ENCODE data around the gene PMAIP1. TPM values are rescaled to one million over a fixed set of nuclear protein-coding genes. Genes with fewer than 3 reads are reported as not detected.

PMAIP1 gene
- total RNA-seq, 2 experiments from 2014 or later, result 97.6 to 104 TPM

DNA sequence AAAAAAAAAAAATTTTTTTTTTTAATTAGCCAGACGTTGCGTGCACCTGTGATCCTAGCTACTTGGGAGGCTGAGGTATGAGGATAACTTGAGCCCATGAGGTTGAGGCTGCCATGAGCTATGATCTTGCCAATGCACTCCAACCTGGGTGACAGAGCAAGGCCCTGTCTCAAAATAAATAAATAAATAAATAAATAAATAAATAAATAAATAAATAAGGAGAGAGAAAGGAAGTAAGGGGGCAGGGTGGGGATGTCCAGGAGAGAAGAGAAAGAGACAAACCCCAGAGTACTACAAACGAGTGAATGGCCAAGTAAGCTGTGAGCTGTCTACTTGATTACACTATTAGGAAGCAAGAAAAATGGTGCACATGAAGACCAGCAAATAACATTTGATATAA is 7.7 kb upstream of the PMAIP1 start:
- intact Hi-C loops (cut with micrococcal nuclease), result no loop called here
- Mint-ChIP-seq H3K27me3 (no peaks in the 10 kb centered on the region), H3K4me1 (ENCODE audit: low read depth) (no peaks in the 10 kb centered on the region), H3K9me3 (no peaks in the 10 kb centered on the region), H3K36me3 (no peaks in the 10 kb centered on the region), H3K27ac (no peak overlapping the region), H3K4me3 (no peak overlapping the region)
- ChIA-PET POLR2A (no interaction called here), CTCF (interaction anchor here (1.0 kb wide), 1 partner anchor 96 kb away, joined by 4 read pairs; no protein-coding TSS in a partner anchor)
- no peak for DNase-seq

DNA sequence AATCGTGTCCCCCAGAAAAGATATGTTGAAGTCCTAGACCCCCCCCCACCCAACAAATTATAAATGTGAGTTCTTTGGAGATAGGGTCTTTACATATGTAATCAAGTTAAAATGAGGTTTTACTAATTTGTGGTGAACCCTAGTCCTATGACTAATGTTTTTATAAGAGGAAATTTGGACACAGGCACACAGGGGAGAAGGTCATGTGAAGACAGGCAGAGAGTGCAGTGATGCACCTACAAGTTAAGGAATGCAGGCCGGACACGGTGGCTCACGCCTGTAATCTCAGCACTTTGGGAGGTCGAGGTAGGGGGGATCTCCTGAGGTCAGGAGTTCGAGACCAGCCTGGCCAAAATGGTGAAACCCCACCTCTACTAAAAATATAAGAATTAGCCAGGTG is 5.8 kb upstream of the PMAIP1 start:
- CTCF ChIA-PET, result interaction anchor here (0.6 kb wide), 1 partner anchor 24 kb away, joined by 3 read pairs; no protein-coding TSS in a partner anchor
- Mint-ChIP-seq H3K27me3 (no peaks in the 10 kb centered on the region), H3K9me3 (no peaks in the 10 kb centered on the region), H3K36me3 (peaks cover 2% of the 10 kb centered on the region), H3K4me1 (ENCODE audit: low read depth) (peaks cover 5% of the 10 kb centered on the region), H3K27ac (no peak overlapping the region), H3K4me3 (no peak overlapping the region)
- DNase-seq, result no peak
- intact Hi-C loops (cut with micrococcal nuclease), result no loop called here
- POLR2A ChIA-PET, result no interaction called here

DNA sequence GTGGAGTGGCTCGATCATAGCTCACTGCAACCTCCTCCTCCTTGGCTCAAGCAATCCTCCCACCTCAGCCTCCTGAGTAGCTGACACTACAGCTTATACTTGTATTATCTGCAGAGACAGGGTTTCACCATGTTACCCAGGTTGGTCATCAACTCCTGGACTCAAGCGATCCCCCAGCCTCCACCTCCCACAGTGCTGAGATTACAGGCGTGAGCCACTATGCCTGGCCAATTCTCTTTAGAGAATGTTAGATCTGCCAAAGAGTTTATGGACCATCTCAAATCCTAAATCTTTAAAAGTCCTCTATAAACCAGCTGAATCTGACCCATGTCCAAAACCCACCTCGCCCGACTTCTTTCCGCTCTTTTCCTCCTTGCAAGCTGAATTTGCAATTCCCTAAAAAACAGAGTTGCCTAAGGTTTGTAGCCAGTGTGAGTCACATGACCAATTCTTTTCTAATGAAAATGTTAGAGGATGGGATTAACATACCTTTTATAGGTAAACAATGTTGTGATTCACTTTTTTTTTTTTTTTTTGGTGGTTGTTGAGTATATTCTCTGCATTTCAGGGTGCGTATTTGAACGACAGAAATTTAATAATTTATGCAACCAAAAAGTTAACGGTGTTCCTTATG is 2.4 kb upstream of the PMAIP1 start:
- peaks cover 15% of the 10 kb centered on the region for H3K4me1 Mint-ChIP-seq (ENCODE audit: low read depth)
- H3K9me3 Mint-ChIP-seq, result no peaks in the 10 kb centered on the region
- CTCF ChIA-PET, result interaction anchor here (0.9 kb wide), 1 partner anchor 60 kb away, joined by 3 read pairs; no protein-coding TSS in a partner anchor
- intact Hi-C loops (cut with micrococcal nuclease), result no loop called here
- H3K4me3 Mint-ChIP-seq, result no peak overlapping the region
- H3K27ac Mint-ChIP-seq, result no peak overlapping the region
- DNase-seq, result no peak
- peaks cover 25% of the 10 kb centered on the region for H3K36me3 Mint-ChIP-seq
- POLR2A ChIA-PET, result interaction anchor here (6.2 kb wide), 1 partner anchor 14 kb away, joined by 93 read pairs; no protein-coding TSS in a partner anchor
- H3K27me3 Mint-ChIP-seq, result no peaks in the 10 kb centered on the region

DNA sequence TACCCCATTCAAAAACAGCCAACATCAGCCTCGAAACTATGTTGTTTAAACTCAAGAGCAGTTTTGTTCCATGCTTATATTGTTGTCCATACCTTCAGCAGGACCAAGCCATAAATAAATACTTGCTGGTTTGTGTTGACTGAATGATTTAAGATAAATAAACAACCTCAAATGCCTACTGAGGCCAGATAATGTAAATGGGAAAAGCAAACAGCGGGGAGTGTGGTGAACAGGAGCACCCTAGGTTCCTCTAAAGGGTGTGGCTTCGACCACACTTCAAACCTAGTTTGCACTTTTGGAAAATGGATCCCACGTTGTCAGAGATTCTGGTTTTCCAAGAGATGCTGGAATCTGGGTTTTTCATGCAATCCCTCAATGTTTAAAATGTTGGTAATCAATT is 1.7 kb upstream of the PMAIP1 start:
- ChIA-PET CTCF (interaction anchor here (1.1 kb wide), 1 partner anchor 29 kb away, joined by 4 read pairs; no protein-coding TSS in a partner anchor), POLR2A (interaction anchor here (1.1 to 6.2 kb wide), 6 partner anchors 9 to 52 kb away, joined by 4 to 93 read pairs (median 21); no protein-coding TSS in a partner anchor)
- Mint-ChIP-seq H3K4me3 (peak overlapping the region; percentile 96), H3K9me3 (no peaks in the 10 kb centered on the region), H3K27ac (no peak overlapping the region), H3K27me3 (no peaks in the 10 kb centered on the region), H3K4me1 (ENCODE audit: low read depth) (peaks cover 21% of the 10 kb centered on the region), H3K36me3 (peaks cover 31% of the 10 kb centered on the region)
- intact Hi-C loops (cut with micrococcal nuclease), result no loop called here
- no peak for DNase-seq

DNA sequence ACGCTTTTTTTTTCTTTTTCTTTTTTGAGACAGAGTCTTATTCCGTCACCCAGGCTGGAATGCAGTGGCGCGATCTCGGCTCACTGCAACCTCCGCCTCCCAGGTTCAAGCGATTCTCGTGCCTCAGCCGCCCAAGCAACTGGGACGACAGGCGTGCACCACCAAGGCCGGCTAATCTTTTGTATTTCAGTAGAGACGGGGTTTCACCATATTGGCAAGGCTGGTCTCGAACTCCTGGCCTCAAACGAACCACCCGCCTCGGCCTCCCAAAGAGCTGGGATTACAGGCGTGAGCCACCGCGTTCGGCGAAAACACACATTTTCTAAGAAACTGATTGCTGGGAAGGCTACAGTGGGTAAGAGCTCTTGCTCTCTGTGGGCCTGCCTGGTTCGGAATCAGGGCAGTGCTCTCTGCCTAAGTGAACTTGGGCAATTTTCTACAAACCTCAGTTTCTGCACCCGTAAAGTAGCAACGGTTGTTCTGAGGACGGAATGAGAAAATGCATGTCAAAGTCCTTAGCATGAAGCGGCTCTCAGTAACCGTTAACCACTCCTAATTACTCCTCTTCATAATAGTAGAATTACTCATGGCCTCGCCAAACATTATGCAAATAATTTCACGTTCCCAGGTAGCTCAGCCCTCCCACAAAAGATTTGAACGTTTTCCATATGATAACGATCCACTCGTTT is 1.0 kb upstream of the PMAIP1 start:
- Mint-ChIP-seq H3K27me3 (no peaks in the 10 kb centered on the region), H3K36me3 (peaks cover 34% of the 10 kb centered on the region), H3K4me3 (peak overlapping the region; percentile 96), H3K4me1 (ENCODE audit: low read depth) (peaks cover 24% of the 10 kb centered on the region), H3K27ac (peak overlapping the region; percentile 99), H3K9me3 (no peaks in the 10 kb centered on the region)
- intact Hi-C loops (cut with micrococcal nuclease), result loop anchor here (1.0 kb wide), 4 partner anchors 13 to 540 kb away; no protein-coding TSS in a partner anchor
- no peak for DNase-seq
- ChIA-PET CTCF (interaction anchor here (0.9 to 3.5 kb wide), 8 partner anchors 13 to 90 kb away, joined by 3 to 14 read pairs (median 4); no protein-coding TSS in a partner anchor), POLR2A (interaction anchor here (0.6 to 6.2 kb wide), 17 partner anchors 8 to 756 kb away, joined by 3 to 93 read pairs (median 4); partner anchors contain the start of gene LMAN1)

DNA sequence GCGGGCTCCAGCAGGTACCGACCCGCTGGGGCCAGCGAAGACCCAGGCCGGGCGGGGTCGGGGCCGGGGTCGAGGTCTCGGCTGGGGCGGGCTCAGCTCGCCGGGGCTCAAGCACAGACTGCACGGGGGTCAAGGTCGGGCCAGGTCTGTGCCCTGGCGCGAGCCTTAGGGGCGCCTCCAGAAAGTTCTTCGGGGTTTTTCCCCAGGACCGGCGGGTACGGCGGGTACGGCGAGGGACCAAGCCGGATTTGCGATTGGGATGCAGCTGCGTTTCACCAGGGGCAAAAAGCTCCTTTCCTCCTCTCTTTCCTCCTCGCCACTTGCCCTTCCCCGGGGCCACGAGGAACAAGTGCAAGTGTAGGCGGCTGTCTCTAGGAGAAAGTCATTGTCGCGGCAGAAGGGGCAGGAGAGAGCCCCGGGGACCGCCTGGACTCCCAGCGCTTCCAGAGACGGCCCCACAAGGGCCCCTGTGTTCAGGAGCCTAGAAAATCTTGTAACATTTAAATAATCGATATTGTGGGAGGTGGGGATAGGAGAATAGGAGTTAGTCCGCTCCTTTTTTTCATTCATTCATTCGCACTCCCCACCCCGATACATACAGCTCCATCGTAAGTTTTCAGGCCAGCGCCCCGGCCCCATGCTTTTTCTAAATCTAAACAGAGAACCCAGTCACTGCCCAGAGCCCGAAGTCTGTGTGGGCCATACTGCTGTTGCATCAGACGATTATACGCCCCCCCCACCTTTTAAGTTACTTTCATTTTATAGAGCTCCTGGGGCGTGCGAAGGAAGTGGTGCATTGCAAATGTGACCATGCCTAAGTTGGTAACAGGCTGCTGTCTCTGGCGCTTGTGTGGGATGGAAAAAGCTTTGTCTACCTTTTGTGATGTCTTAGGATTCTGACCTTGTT is 679 bp downstream of the PMAIP1 start:
- DNase-seq, result peak; percentile 85
- intact Hi-C loops (cut with micrococcal nuclease), result loop anchor here (1.0 to 10.0 kb wide), 3 partner anchors 761 to 1358 kb away; partner anchors contain the start of genes MALT1 and SEC11C
- peak overlapping the region; percentile 99 for H3K27ac Mint-ChIP-seq
- H3K4me1 Mint-ChIP-seq (ENCODE audit: low read depth), result peaks cover 39% of the 10 kb centered on the region
- peak overlapping the region; percentile 96 for H3K4me3 Mint-ChIP-seq
- ChIA-PET POLR2A (interaction anchor here (0.6 to 6.2 kb wide), 21 partner anchors 10 to 760 kb away, joined by 3 to 93 read pairs (median 5); partner anchors contain the start of gene LMAN1), CTCF (interaction anchor here (0.9 to 3.5 kb wide), 6 partner anchors 18 to 64 kb away, joined by 5 to 14 read pairs (median 8); no protein-coding TSS in a partner anchor)
- H3K27me3 Mint-ChIP-seq, result no peaks in the 10 kb centered on the region
- H3K36me3 Mint-ChIP-seq, result peaks cover 44% of the 10 kb centered on the region
- H3K9me3 Mint-ChIP-seq, result no peaks in the 10 kb centered on the region

DNA sequence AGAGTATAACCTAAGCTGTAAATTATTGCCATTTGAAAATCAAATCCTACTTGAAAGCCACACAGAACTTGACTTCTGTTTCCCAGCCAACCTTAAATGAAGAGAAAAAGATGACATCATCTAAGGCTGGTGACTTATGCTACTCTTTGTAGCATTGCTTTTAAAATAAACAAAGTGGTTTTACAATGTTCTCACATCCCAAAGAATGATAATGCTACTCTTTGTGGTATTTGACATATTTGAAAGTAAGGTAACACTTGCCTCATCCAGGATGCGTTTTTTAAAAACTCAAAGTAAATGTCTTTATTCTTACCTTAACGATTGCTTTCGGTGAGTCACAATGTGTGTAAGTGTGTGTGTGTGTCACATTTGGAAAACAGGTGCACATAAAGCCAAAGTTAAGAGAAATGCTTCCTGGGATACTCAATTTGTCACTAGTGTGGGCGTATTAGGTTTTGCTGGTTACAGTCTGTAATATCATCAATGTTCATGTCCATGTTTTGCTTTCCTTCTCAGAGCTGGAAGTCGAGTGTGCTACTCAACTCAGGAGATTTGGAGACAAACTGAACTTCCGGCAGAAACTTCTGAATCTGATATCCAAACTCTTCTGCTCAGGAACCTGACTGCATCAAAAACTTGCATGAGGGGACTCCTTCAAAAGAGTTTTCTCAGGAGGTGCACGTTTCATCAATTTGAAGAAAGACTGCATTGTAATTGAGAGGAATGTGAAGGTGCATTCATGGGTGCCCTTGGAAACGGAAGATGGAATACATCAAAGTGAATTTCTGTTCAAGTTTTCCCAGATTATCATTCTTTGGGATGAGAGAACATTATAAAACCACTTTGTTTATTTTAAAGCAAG is 2.6 kb downstream of the PMAIP1 start:
- peak; percentile 44 for DNase-seq
- Mint-ChIP-seq H3K27ac (peak overlapping the region; percentile 99), H3K4me3 (peak overlapping the region; percentile 96), H3K27me3 (no peaks in the 10 kb centered on the region), H3K4me1 (ENCODE audit: low read depth) (peaks cover 58% of the 10 kb centered on the region), H3K36me3 (peaks cover 44% of the 10 kb centered on the region), H3K9me3 (no peaks in the 10 kb centered on the region)
- ChIA-PET POLR2A (interaction anchor here (0.7 to 6.2 kb wide), 5 partner anchors 18 to 67 kb away, joined by 3 to 93 read pairs (median 31); no protein-coding TSS in a partner anchor), CTCF (interaction anchor here (1.0 to 3.5 kb wide), 2 partner anchors 17 to 66 kb away, joined by 3 to 14 read pairs; no protein-coding TSS in a partner anchor)
- intact Hi-C loops (cut with micrococcal nuclease), result loop anchor here (1.0 to 10.0 kb wide), 4 partner anchors 25 to 1360 kb away; partner anchors contain the start of gene MALT1

DNA sequence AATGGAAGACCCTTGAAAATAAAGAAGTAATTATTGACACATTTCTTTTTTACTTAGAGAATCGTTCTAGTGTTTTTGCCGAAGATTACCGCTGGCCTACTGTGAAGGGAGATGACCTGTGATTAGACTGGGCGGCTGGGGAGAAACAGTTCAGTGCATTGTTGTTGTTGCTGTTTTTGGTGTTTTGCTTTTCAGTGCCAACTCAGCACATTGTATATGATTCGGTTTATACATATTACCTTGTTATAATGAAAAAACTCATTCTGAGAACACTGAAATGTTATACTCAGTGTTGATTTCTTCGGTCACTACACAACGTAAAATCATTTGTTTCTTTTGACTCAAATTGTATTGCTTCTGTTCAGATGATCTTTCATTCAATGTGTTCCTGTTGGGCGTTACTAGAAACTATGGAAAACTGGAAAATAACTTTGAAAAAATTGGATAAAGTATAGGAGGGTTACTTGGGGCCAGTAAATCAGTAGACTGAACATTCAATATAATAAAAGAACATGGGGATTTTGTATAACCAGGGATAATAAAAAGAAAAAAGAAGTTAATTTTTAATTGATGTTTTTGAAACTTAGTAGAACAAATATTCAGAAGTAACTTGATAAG is 3.3 kb downstream of the PMAIP1 start:
- ChIA-PET CTCF (no interaction called here), POLR2A (interaction anchor here (2.4 to 6.2 kb wide), 4 partner anchors 19 to 51 kb away, joined by 10 to 93 read pairs (median 48); no protein-coding TSS in a partner anchor)
- H3K36me3 Mint-ChIP-seq, result peaks cover 44% of the 10 kb centered on the region

DNA sequence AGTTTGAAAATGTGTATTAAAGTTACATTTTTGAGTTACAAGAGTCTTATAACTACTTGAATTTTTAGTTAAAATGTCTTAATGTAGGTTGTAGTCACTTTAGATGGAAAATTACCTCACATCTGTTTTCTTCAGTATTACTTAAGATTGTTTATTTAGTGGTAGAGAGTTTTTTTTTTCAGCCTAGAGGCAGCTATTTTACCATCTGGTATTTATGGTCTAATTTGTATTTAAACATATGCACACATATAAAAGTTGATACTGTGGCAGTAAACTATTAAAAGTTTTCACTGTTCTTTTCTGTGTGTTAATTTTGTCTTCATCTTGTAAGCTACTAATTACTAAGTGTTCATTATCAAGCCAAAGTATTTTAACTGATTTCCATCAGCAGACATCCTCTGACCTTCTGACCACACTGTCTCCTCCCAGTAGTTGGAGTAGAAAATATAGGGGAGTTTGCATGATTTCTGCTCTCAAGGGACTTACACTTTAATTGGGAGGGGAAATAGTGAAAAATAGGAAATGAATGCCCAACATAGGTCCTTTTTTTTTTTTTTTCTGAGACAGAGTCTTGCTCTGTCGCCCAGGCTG is 4.3 kb downstream of the PMAIP1 start:
- peaks cover 62% of the 10 kb centered on the region for H3K4me1 Mint-ChIP-seq (ENCODE audit: low read depth)
- peaks cover 42% of the 10 kb centered on the region for H3K36me3 Mint-ChIP-seq
- H3K4me3 Mint-ChIP-seq, result peak overlapping the region; percentile 20
- H3K27ac Mint-ChIP-seq, result peak overlapping the region; percentile 80
- DNase-seq, result no peak
- ChIA-PET CTCF (interaction anchor here (0.5 to 2.2 kb wide), 4 partner anchors 46 to 110 kb away, joined by 3 to 8 read pairs (median 4); no protein-coding TSS in a partner anchor), POLR2A (interaction anchor here (0.7 to 2.4 kb wide), 7 partner anchors 17 to 1537 kb away, joined by 3 to 12 read pairs (median 8); no protein-coding TSS in a partner anchor)
- no peaks in the 10 kb centered on the region for H3K27me3 Mint-ChIP-seq
- intact Hi-C loops (cut with micrococcal nuclease), result loop anchor here (1.0 to 10.0 kb wide), 3 partner anchors 49 to 1362 kb away; partner anchors contain the start of gene MALT1
- H3K9me3 Mint-ChIP-seq, result no peaks in the 10 kb centered on the region

More for the DNA sequence above, 3.3 kb downstream of the PMAIP1 start:
- Mint-ChIP-seq H3K9me3 (no peaks in the 10 kb centered on the region), H3K4me1 (ENCODE audit: low read depth) (peaks cover 60% of the 10 kb centered on the region), H3K4me3 (peak overlapping the region; percentile 96), H3K27ac (peak overlapping the region; percentile 99), H3K27me3 (no peaks in the 10 kb centered on the region)
- no peak for DNase-seq
- intact Hi-C loops (cut with micrococcal nuclease), result loop anchor here (1.0 to 10.0 kb wide), 4 partner anchors 24 to 1361 kb away; partner anchors contain the start of gene MALT1

Measured in activated CD4-positive, alpha-beta memory T cell treated with anti-CD3 and anti-CD28 coated beads for 36 hours (primary cell).